ENCODE results near the gene ACSM6. TPM values are rescaled to one million over a fixed set of nuclear protein-coding genes. Genes with fewer than 3 reads are reported as not detected.

ACSM6 gene
- total and polyA plus RNA-seq, 8 donors, result 0.51 to 4.3 (median 1.6) TPM

DNA sequence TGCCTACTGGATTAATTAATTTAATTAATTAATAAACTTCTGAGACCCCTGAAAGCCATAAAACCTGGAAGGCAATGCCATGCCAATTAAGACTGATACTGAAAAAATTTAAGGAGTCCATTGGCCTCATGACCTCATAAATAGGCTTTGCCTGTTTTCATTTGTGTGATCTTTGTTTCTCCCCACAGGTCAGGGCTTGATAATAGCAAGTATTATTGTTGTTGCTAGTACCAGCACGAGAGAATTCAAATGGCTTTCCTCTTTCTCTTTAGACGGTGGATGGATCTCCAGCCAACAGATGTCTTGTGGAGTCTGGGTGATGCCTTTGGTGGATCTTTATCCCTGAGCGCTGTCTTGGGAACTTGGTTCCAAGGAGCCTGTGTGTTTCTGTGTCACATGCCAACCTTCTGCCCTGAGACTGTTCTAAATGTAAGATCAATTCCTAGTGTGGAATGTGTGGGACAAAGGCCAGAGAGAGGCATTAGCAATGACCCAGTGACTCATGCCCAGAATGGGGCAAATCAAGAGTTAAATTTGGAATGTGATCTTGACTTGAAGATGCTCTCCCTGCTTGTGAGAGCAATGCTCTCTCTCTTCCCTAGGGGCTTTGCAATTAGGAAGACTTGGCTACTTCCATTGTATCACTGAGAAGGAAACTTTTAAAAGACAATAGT is 17.7 kb downstream of the ACSM6 start:
- H3K4me3 ChIP-seq, result no peak overlapping the region
- ATAC-seq (no peak), DNase-seq (no peak), FAIRE-seq (no peak)
- H3K36me3 ChIP-seq, result no peaks in the 10 kb centered on the region
- TF ChIP-seq, protein P1, sequence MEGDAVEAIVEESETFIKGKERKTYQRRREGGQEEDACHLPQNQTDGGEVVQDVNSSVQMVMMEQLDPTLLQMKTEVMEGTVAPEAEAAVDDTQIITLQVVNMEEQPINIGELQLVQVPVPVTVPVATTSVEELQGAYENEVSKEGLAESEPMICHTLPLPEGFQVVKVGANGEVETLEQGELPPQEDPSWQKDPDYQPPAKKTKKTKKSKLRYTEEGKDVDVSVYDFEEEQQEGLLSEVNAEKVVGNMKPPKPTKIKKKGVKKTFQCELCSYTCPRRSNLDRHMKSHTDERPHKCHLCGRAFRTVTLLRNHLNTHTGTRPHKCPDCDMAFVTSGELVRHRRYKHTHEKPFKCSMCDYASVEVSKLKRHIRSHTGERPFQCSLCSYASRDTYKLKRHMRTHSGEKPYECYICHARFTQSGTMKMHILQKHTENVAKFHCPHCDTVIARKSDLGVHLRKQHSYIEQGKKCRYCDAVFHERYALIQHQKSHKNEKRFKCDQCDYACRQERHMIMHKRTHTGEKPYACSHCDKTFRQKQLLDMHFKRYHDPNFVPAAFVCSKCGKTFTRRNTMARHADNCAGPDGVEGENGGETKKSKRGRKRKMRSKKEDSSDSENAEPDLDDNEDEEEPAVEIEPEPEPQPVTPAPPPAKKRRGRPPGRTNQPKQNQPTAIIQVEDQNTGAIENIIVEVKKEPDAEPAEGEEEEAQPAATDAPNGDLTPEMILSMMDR (IDR thresholded peaks at IDR 0.05), result no peak
- H3K27ac ChIP-seq, result no peak overlapping the region
- intact Hi-C loops (cut with DNase I), result no loop called here
- no peaks in the 10 kb centered on the region for H3K9me3 ChIP-seq
- H3K4me1 ChIP-seq, result no peaks in the 10 kb centered on the region
- H3K27me3 ChIP-seq, result no peaks in the 10 kb centered on the region
- 78 to 92% methylated on average over 3 of the region's 3 CpGs for WGBS, 2 donors

DNA sequence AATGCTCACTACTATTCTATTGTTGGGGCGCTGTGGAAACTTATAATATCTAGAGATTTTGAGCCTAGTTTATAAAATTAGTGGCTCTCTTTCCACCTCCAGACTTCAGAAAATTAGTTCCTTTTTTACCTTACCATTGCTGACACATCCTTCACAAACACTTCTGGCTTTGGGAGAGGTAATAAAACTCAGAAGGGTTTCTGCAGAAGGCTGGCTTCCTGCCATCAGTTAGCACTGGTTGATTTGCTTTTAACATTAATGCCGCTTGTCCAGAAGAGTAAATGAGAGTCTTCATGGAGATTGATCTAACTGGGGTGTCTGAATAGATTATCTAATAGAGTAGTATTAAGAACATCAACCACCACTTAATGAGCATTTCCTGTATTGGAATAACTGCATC is 20.3 kb downstream of the ACSM6 start:
- Histone ChIP-seq H3K27ac (no peak overlapping the region), H3K4me1 (no peaks in the 10 kb centered on the region), H3K9me3 (no peaks in the 10 kb centered on the region), H3K27me3 (no peaks in the 10 kb centered on the region), H3K4me3 (no peak overlapping the region), H3K36me3 (no peaks in the 10 kb centered on the region)
- intact Hi-C loops (cut with DNase I), result no loop called here
- no peak for DNase-seq
- TF ChIP-seq, protein P1 (IDR thresholded peaks at IDR 0.05), result no peak
- 89% methylated on average over 2 of the region's 2 CpGs for WGBS, 2 donors
- no peak for FAIRE-seq
- ATAC-seq, result no peak

DNA sequence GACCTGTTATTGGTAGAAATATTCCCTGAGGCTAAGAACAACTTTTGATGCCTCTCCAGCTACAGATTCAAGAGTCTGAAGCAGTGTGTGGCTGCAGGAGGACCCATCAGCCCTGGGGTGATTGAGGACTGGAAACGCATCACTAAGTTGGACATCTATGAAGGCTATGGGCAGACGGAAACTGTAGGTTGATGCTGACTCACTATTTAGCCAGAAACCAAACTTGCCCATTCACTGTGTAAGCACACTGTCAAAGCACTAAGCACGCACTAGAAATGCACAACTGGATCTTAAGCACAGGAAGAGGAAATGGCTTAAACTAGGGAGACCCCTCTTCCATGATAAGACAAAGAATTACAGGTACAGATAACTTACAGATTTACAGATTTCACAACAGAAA is 20.8 kb downstream of the ACSM6 start:
- intact Hi-C loops (cut with DNase I), result no loop called here
- Histone ChIP-seq H3K4me1 (no peaks in the 10 kb centered on the region), H3K27me3 (no peaks in the 10 kb centered on the region), H3K9me3 (no peaks in the 10 kb centered on the region), H3K36me3 (no peaks in the 10 kb centered on the region), H3K4me3 (no peak overlapping the region), H3K27ac (no peak overlapping the region)
- no peak for DNase-seq
- no peak for FAIRE-seq
- no peak for ATAC-seq
- 82 to 83% methylated on average over 3 of the region's 3 CpGs for WGBS, 2 donors
- TF ChIP-seq, protein P1 (IDR thresholded peaks at IDR 0.05), result no peak

DNA sequence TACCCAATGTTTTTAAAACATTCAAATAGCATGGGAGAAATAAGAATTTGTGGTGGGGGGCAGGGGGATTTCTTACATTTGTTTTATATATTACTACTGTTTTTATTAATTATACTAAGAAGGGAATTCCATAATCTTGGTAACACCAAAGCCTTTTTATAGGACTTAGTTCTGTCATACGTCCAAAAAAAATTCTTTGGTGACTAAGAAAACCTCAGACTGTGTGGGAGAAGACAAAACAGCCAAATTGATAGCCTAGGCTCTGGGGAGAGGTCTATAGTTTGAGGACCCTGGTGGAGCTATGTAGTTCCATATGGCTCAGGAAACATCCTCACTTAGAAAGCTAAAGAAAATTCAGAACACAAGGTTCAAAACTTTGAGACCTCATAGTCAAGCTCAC is 23.4 kb downstream of the ACSM6 start:
- 79 to 86% methylated on average over 1 of the region's 1 CpG for WGBS, 2 donors
- no peaks in the 10 kb centered on the region for H3K36me3 ChIP-seq
- H3K4me3 ChIP-seq, result no peak overlapping the region
- ATAC-seq (no peak), FAIRE-seq (no peak), DNase-seq (no peak)
- no peak overlapping the region for H3K27ac ChIP-seq
- intact Hi-C loops (cut with DNase I), result no loop called here
- H3K4me1 ChIP-seq, result no peaks in the 10 kb centered on the region
- H3K27me3 ChIP-seq, result no peaks in the 10 kb centered on the region
- H3K9me3 ChIP-seq, result no peaks in the 10 kb centered on the region
- TF ChIP-seq, protein P1 (IDR thresholded peaks at IDR 0.05), result no peak

DNA sequence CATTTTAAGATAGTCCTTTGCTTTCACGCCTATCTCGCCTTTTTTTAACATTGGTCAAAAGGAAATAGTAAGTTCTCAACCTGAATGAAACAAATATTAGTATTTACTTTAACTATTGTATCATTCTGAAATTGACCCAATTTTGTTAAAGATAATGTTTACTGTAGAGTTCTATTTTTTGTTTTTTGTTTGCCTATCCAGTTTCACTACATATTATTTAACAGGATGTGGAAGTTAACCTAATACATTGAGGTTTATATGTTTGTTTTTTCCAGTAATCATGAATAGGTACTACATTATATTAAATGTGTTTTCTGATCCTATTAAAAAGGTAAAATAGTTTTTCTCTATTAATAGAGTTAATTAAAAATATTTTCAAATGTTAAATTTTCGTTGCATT is 26.5 kb downstream of the ACSM6 start:
- TF ChIP-seq, protein P1 (IDR thresholded peaks at IDR 0.05), result no peak
- H3K27ac ChIP-seq, result no peak overlapping the region
- 82 to 89% methylated on average over 3 of the region's 3 CpGs for WGBS, 2 donors
- H3K4me1 ChIP-seq, result no peaks in the 10 kb centered on the region
- FAIRE-seq (peak; percentile 79), ATAC-seq (no peak), DNase-seq (no peak)
- no peak overlapping the region for H3K4me3 ChIP-seq
- no peaks in the 10 kb centered on the region for H3K9me3 ChIP-seq
- no peaks in the 10 kb centered on the region for H3K36me3 ChIP-seq
- intact Hi-C loops (cut with DNase I), result no loop called here
- H3K27me3 ChIP-seq, result no peaks in the 10 kb centered on the region

All from pancreas (tissue), 10 donors.